Measurements from ENCODE around the gene CDK10.
"Not testable (repeated sequence)": the region's sequence is repeated elsewhere in the genome, so short reads cannot be mapped to it uniquely, and the experiment has no call there.

The CDK10 gene

DNA sequence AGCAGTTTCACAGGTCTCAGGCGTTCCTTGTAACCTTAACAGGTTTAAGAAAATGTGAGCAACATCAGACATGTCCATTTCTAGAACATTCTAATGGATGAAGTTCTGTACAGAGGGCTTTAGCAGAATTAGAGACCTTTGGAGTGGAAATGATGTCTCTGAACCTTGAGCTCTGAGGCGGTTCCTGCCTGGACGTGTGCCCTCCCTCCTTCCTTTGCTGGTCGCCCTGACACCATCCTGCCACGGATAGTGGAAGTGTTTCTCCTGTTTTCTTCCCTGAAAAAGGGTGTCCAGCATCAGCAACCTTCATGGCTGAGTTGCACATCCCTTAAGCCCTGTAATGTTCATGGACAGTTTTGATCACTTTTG lies 17.7 kb upstream of the CDK10 start:
- no peak for DNase-seq (ENCODE audit: low spot score)

DNA sequence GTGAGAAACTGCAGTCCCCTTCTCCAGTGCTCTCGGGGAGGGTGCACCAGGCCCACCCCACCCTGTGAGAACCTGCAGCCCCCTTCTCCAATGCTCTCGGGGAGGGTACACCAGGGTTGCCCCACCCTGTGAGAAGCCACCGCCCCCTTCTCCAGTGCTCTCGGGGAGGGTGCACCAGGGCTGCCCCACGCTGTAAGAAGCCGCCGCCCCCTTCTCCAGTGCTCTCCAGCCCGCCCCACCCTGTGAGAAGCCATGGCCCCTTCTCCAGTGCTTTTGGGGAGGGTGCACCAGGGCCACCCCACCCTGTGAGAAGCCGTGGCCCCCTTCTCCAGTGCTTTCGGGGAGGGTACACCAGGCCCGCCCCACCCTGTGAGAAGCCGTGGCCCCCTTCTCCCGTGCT lies 16.7 kb upstream of the CDK10 start:
- DNase-seq (ENCODE audit: low spot score), result no peak

DNA sequence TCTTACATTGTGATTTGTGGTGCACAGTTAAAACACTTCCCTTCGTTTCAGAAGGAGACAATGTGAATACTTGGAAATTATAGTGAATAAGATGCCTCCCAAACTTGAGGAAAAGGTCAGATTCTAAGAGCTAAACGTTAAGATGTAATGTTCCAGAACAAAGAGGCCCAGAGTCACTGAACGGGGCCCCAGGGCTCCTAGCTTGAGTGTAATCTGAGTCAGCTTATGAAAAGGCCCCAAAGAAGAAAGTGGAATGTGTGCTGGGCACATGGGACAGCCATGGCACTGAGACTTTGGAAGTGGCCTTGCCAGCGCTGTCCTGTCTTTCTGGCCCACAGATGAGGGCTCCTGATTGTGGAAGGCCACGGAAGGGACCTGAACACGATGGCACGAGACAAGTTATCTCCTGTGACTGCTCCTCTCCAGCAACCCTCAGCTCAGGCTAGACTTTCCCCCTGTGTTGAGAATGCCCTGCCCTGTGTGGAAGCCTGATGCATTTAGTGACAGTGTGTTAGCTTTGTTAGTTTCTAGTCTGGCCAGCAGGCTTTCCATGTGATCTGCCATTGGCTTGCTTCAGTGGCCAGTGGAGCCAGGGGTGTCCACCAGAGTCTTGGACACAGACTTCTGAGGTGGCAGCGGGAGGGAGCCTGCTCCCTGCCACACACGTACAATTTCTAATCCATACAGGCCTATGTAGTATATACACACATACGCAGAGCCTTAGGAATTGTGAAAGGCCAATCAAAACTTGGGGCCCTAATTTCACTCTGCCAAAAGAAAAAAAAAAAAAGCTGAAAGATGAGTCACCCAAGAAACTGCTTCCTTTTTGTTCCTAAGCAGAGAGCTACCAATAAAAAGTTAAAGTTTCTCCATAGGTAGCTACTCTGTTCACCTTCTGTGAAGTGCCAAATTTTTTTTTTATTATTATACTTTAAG lies 15.7 kb upstream of the CDK10 start:
- peak; percentile 51 for DNase-seq (ENCODE audit: low spot score)

DNA sequence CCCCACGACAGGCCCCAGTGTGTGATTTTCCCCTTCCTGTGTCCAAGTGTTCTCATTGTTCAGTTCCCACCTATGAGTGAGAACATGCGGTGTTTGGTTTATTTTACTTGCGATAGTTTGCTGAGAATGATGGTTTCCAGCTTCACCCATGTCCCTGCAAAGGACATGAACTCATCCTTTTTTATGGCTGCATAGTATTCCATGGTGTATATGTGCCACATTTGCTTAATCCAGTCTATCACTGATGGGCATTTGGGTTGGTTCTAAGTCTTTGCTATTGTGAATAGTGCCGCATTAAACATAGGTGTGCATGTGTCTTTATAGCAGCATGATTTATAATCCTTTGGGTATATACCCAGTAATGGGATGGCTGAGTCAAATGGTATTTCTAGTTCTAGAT lies 14.9 kb upstream of the CDK10 start:
- not testable (repeated sequence) for DNase-seq (ENCODE audit: low spot score)

DNA sequence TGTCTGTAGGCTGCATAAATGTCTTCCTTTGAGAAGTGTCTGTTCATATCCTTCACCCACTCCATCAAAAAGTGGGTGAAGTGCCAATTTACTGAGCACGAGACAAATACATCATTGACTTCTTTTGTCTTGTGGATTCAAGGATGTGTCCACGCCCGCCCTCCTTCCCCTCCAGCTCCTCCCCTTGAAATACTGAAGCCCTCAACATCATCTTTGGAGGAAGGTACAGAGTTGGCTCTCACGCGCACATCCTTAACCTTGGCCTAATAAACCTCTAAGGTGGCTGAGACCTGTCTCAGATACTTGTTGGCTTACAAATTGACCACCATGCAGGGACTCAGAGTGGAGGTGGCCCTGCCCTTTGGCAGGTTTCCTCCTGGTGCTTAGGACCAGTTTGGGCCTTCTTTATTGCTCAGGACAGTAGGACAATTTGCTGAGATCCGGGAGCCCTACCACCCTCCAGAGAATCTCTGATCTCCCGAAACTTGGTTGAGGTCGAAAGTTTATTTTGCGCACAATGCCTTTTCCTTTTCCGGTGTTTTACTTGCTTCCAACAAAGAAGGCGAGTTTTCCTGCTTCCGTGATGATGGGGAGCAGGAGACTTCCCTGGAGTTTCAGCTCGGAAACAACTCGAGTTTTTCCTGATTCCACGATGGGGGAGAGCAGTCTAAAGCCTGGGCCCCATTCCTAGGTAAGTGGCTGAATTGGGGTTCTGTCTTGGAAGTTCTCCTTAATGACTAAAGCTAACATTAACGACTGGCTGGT lies 14.1 kb upstream of the CDK10 start:
- DNase-seq (ENCODE audit: low spot score), result no peak

DNA sequence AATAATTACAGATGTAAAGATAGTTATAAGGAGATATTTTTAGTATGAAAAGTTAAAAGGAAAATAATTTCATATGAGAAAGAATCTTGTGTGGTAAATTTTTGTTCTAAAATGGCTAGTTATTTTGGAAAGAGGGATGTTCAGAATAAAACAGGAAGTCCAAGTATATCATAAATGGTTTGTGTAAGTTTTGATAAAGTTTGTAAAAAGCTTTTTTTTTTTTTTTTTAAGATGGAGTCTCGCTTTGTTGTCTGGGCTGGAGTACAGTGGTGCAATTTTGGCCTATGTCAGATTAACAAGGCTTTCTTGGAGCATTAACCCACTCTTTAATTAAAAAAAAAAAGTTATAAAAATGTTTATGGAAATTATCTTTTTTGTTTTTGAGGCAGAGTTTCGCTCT lies 8.2 kb upstream of the CDK10 start:
- no peak for DNase-seq (ENCODE audit: low spot score)

DNA sequence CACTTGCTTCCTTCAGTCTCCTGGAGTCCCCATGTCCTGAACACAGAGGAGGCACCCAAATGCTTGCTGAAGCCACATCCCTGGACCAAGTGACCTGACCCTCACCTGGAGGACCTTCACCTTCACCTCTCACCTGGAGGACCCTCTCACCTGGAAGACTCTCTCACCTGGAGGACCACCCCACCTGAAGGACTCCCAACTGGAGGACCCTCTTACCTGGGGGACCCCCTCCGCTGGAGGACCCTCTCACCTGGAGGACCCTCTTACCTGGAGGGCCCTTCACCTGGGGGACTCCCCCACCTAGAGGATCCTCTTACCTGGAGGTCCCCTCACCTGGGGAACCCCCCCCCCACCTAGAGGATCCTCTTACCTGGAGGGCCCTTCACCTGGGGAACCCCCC lies 573 bp upstream of the CDK10 start:
- DNase-seq (ENCODE audit: low spot score), result no peak

DNA sequence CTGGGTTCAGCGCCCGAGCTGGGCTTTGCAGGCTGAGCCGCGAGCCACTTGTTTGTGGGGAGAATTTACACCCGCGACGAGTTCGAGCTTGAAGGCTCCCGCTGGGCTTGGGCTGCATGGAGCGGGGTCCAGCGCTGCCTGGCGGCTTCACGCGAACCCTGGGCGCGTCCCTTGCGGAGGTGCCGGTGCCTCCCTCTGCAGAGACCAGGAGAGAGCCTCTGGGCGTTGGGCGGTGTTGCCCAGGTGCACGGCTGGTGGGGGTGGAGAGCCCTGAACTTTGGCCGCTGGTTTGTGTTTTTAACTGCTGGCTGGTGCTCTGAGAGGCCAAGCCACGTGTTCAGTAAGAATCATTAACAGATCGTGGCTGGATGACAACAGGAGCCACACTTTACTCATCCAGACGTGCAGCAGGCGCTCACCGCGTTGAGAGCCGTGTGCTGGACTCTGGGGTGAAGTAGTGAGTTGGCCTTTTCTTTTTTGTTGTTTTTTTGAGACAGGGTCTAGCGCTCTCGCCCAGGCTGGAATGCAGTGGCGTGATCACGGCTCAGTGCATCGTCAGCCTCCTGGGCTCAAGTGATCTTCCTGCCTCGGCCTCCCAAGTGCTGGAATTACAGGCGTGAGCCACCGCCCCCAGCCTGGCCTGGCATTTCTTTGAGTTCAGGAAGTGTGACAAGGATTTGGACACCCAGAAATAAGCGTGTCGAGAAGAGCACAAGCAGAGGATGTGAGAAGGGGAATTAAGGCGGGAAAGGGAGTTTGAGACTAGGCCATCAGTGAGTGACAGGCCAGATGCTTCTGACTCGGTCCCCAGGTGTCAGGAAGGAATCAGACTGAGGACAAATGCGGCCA lies 827 bp downstream of the CDK10 start:
- DNase-seq (ENCODE audit: low spot score), result peak; percentile 39

DNA sequence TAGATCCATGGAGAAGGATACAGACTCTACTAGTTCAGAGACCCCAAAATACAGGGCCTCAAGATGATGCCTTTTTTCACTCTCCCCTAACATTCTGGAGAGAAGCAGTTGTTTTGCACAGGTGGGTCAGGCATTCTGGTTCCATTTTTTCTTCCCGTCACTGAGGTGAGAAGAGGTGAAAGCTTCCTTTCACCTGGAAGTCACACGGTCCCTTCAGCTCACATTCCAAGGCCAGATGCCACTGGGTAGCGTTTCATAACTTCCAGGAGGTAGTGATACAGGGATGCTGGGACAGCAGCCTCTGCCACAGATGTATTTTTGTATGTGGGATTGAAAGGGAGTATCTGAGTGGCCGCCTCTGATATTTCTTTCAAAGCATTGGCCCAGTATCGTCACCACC lies 1.9 kb downstream of the CDK10 start:
- DNase-seq (ENCODE audit: low spot score), result no peak

DNA sequence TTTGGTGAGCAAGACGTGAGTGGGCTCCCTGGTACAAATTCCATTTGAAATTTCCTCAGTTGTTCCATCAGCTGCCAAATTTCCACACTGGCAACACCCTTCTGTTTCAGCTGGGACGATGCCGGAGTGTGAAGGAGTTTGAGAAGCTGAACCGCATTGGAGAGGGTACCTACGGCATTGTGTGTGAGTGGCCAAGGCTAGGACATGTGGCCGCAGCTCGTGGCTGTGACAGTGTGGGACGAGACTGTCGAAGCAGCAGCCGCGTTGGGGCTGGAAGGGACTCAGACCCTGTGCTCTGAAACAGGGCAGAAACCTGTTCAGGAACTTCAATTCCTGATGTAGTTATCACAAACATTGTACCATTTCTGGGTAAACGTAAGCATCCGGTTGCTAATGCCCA lies 2.7 kb downstream of the CDK10 start:
- no peak for DNase-seq (ENCODE audit: low spot score)

DNA sequence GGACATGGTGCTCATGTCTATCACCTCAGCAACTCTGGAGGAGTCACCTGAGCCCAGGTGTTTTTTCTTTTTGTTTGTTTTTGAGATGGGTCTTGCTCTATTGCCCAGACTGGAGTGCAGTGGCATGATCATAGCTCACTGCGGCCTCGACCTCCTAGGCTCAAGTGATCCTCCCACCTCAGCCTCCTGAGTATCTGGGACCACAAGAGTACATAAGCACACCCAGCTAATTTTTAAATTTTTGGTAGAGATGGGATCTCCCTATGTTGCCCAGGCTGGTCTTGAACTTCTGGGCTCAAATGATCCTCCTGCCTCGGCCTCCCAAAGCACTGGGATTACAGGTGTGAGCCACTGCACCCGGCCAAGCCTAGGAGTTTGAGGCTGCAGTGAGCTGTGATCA lies 3.1 kb downstream of the CDK10 start:
- not testable (repeated sequence) for DNase-seq (ENCODE audit: low spot score)

DNA sequence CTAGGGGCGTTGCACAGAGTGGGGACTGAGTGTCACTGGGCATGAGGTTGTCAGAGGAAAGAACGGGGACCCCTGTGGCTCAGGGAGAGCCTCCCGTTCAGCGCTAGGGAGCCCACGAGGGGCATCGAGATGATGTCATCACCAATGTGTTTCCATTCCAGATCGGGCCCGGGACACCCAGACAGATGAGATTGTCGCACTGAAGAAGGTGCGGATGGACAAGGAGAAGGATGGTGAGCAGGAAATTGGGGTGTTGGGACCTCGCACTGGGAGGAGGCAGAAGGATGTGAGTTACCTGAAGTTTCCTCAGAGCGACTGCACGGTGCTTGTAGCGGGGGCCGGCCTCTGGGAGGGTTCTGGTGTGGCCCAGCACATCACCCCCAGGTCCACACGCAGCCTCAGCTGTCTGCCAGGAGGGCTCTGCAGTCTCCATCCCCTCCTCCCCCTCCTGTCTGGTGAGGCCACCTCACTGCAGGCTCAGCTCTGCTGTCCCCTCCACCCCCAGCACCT lies 4.0 kb downstream of the CDK10 start:
- DNase-seq (ENCODE audit: low spot score), result no peak

DNA sequence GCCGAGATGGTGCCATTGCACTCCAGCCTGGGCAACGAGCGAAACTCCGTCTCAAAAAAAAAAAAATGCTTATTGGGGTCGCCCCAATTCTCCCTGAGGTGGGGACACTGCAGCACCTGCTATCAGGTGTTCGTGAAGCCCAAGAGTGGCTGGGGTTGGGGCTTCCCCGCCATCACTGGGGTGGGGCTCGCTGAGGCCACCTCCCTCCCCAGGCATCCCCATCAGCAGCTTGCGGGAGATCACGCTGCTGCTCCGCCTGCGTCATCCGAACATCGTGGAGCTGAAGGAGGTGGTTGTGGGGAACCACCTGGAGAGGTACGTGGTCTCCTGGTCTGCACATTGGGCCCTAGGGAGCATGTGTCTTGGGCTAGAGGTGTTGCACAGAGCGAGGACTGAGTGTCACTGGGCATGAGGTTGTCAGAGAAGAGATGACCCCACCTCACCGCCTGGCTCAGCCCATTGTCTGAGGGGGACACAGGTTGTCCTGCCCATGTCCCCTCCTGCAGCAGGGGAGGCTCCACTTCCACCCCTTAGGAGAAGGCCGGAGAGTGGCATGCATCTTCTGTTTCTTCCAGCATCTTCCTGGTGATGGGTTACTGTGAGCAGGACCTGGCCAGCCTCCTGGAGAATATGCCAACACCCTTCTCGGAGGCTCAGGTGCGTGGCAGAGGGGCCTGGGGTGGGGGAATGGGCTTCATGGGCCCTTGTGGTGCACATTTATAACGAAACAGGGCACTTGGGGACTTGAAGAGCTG lies 4.9 kb downstream of the CDK10 start:
- DNase-seq (ENCODE audit: low spot score), result no peak

DNA sequence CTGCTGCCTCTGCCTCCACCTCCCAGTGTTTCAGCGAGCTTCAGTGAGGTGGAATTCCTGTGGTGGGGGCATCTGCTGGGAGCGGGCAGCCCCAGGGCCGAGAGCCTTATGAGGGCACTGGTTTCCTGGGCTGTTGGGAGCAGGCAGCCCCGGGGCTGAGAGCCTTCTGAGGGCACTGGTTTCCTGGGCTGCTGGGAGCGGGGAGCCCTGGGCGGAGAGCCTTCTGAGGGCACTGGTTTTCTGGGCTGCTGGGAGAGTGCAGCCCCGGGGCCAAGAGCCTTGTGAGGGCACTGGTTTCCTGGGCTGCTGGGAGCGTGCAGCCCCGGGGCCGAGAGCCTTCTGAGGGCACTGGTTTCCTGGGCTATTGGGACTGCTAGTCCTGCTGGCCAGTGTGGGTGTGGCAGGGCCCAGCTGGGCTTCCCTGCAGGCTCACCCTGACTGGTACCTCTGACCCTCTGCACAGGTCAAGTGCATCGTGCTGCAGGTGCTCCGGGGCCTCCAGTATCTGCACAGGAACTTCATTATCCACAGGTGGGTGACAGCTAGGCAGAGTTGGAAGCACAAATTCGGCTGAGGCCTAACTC lies 5.6 kb downstream of the CDK10 start:
- DNase-seq (ENCODE audit: low spot score), result no peak

DNA sequence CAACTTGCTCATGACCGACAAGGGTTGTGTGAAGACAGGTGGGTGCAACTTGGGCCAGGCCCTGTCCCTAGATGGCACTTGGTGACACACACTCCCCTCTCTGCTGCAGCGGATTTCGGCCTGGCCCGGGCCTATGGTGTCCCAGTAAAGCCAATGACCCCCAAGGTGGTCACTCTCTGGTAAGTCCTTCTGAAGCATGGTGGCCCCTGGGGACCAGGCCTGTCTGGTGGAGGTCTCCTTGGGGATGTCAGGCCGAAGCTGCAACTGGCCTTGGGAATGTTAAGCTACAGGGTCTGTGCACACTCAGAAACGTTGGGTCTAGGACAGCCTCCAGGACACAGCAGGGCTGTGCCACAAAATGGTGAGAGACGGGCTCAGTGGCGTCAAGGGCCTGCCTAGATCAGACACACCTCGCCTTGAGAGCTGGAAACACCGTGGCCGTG lies 6.8 kb downstream of the CDK10 start:
- no peak for DNase-seq (ENCODE audit: low spot score)

DNA sequence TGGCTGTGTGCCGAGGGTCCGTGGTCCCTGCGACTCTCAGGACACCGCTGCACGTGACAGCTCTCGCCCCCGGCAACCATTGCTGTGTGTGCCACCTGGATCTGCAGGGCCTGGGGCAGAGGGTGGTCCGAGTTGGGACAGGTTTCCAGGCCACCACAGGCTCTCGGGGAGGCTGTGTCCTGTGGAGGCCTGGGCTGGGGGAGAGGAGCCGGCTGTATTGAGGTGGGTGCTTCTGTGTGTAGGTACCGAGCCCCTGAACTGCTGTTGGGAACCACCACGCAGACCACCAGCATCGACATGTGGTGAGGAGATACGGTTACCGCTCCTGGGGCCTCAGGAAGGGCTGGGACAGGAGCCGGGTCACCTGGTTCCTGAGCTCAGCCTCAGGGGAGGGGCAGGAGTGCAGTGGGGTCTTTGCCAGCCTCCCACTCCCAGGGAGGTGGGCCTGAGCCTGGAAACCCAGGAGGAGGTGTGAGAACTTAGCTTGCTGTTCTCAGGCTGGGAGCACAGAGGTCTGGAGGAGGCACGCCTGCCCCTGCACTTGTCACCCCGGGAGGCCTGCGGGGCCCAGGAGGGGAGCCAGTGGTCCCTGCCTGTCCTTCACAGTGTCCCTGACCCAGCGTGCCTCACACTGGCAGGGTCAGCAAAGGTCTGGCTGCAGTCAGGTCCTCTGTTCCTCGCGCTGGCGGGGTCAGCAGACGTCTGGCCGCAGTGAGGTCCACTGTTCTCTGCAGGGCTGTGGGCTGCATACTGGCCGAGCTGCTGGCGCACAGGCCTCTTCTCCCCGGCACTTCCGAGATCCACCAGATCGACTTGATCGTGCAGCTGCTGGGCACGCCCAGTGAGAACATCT lies 7.7 kb downstream of the CDK10 start:
- DNase-seq (ENCODE audit: low spot score), result no peak

DNA sequence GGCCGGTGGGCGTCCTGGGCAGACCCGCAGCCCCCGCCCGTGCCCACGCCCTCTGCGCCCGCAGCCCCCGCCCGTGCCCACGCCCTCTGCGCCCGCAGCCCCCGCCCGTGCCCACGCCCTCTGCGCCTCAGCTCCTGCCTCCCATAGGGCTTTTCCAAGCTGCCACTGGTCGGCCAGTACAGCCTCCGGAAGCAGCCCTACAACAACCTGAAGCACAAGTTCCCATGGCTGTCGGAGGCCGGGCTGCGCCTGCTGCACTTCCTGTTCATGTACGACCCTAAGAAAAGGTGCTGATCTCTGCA lies 8.2 kb downstream of the CDK10 start:
- DNase-seq (ENCODE audit: low spot score), result not testable (repeated sequence)

DNA sequence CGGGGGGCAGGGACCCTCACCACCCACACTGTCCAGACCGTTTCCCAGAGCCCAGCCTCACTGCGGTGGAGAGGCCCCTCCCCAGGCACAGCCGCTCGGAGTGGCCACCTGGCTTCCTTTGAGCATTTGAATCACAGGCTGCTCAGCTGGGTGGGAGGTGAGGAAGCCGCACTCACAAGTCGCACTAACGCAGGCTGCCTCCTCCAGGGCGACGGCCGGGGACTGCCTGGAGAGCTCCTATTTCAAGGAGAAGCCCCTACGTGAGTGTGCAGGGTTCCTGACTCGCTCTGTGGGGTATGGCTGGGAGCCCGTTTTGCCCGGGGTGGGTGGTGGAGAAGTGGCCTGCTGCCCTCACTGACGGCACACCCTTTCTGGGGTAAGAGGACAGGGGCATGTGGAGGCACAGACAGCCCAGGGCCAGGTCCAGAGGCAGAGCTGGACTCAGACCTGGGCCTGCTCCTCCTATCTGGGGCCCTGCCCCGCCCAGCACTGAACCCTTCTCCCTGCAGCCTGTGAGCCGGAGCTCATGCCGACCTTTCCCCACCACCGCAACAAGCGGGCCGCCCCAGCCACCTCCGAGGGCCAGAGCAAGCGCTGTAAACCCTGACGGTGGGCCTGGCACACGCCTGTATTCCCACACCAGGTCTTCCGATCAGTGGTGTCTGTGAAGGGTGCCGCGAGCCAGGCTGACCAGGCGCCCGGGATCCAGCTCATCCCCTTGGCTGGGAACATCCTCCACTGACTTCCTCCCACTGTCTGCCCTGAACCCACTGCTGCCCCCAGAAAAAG lies 8.8 kb downstream of the CDK10 start:
- no peak for DNase-seq (ENCODE audit: low spot score)

DNA sequence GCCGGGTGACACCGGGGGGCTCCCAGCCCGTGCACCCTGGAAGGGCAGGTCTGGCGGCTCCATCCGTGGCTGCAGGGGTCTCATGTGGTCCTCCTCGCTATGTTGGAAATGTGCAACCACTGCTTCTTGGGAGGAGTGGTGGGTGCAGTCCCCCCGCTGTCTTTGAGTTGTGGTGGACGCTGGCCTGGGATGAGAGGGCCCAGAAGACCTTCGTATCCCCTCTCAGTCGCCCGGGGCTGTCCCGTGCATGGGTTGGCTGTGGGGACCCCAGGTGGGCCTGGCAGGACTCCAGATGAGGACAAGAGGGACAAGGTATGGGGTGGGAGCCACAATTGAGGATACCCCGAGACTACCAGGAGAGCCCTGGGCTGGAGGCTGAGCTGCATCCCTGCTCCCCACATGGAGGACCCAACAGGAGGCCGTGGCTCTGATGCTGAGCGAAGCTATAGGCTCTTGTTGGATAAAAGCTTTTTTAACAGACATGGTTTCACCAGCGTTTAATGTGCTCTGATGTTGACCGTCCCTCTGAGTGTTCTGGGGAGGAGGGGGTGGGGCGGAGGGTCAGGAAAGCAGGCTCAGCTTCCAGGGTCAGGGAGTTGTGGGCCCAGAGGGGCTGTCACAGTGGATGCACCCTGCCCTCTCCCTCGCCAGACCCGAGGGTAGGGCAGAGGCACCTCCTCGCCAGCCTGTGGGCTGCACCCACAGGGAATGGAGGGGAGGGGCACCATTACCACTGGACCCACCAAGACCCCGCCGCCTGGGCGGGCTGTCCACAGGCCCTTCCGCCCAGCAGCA lies 9.6 kb downstream of the CDK10 start:
- no peak for DNase-seq (ENCODE audit: low spot score)
